ENCODE measurements around the gene SLC11A2. TPM values are rescaled to one million over a fixed set of nuclear protein-coding genes. Genes with fewer than 3 reads are reported as not detected.
"Not testable (repeated sequence)": the region's sequence is repeated elsewhere in the genome, so short reads cannot be mapped to it uniquely, and the experiment has no call there.

Gene SLC11A2
- polyA plus RNA-seq, 4 donors: 43.7 to 58.6 (median 53.0) TPM

DNA sequence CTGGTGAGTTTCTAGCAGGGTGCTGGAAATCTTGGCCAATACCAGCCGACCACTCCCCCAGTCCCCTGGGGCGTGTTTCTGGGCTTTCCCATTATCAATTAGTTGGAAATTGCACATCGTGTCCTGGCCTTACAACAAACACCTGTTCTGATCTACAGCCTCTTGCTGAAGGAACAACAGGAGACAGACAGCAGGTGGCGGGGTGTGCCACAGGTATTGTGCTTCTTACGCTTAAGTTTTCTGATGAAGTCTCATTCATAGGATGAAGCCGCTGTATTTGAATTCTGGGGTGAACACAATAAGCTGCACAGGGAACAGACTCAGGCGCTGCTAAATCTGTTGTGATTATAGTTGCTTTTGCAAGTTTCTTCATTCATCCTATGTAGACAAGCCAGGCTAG lies 73.1 kb downstream of the SLC11A2 start:
- DNase-seq (ENCODE audit: low read depth in 4 of 4, low spot score in 3 of 4): no peak

DNA sequence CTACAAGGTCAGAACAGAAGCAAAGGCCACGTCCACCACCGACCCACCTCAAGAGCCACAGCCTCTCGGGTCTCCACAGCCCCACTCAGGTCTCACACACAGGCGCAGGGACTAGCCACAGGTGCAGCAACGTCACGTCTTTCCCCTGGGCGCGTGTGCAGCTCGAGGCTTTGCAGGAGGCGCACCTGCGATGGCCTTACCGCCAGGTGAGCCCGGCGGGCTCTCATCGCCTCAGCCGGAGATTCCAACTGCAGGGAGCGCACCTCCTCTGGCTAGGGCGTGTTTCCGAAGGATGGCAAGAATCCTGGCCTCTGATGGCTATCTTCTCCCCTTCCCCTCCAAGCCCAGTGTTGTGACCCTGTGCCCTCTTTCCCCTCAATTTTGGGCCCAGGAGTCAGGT lies 73.7 kb downstream of the SLC11A2 start, which contains the start of gene HIGD1C:
Gene HIGD1C, plus strand, starts transcription at position 35 of the 400 bp plus-strand sequence. CDS start 1,455 bp downstream, outside the sequence.
- no peak for DNase-seq (ENCODE audit: low read depth in 4 of 4, low spot score in 3 of 4)

DNA sequence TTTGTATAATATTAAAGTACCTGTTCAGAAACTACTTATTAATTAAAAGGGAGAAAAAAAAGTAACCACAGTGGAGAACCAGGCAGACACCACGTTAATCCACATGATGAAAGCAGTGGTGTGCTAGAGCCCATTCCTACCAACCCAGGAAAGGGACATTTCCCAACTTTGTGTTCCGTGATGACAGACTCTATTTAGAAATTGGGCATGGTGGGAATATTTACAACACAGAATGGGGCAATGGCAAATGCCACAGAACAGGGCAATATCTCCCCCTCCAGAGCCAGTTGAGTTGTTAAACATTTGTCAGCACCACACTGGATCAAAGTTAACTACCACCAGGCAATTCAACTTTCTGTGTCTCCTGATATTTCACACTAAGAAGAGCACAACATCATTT lies 75.1 kb downstream of the SLC11A2 start:
- no peak for DNase-seq (ENCODE audit: low read depth in 4 of 4, low spot score in 3 of 4)

DNA sequence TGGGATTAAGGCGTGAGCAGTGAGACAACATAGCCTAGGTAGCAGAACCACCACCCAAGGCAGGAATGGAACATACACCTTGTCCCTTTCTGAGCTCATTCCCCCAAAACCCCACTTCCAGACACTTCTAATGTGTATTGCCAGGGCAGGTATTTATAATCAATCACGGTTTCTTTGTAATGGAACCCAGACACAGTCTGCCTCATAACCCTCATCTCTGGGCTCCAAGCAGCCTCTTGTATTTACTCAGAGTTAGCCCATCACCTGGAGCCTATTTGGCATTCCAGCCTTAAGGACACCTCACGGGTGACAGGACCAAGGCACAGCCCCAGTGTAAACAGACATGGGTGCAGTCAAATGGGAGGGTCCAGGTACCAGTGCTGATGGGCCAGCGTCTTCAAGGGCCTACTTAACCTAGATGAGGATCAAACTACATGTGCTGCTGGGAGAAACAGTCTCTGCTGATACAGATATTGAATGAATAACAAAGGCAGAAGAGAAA lies 76.3 kb downstream of the SLC11A2 start:
- no peak for DNase-seq (ENCODE audit: low read depth in 4 of 4, low spot score in 3 of 4)

DNA sequence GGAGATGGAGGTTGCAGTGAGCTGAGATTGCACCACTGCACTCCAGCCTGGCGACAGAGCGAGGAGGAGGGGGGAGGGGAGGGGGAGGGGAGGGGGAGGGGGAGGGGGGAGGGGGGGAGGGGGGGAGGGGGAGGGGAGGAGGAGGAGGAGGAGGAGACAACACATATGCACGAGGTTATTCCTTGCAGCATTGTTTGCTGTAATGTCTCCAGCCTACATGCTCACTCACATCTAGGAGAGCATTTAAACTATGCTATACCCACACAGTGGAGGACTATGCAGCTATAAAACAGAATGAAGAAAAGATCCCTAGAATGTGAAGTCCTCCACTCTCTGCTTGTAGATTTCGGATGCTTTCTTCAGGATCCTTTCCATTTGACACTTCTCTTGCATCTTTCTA lies 77.4 kb downstream of the SLC11A2 start:
- no peak for DNase-seq (ENCODE audit: low read depth in 4 of 4, low spot score in 3 of 4)

DNA sequence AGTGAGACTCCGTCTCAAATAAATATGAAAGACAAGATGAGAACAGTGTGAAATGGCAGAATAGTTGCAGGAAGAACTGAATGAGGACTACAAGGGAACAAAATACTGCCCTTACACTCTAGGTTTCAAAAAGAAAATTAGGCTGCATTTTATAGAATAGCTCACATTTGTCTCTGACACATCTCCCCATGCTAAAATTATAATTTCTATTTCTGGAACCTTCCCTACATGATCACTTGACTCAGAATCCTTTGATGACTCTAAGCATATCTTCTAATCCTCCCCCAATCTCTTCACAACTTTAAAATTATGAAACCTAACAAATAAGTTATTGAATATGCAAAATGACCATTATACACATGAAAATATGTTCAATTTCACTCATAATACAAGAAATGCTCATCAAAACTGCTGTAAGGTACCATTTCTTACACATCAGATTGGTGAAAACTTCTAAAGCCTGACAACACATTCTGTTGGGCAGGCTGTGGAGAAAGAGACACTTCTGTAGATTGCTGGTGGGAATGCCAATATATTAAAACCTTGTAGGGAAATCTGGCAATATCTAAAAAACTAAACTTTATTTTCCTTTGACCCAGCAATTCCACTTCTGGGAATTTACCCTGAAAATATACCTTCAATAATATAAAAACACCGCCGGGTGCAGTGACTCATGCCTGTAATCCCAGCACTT lies 78.1 kb downstream of the SLC11A2 start:
- no peak for DNase-seq (ENCODE audit: low read depth in 4 of 4, low spot score in 3 of 4)

DNA sequence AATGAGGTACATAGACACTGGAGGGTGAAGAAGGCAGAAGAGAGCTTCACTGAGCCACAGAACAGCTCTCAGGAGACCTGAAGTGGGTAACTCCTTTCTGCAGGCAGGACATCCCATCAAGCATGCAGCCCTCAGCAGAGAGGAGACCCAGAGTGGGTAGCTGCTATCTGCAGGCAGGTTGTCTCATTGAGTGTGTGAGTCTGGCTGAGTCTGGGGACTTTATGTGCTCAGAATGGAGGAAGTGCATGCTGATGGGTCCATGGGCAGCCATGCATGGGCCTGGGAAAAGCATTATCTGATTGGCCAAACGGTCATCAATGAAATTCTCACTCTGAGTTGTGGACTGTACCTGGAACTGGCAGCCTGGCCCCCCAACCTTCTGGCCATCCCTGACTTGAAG lies 88.5 kb downstream of the SLC11A2 start:
- DNase-seq (ENCODE audit: low read depth in 4 of 4, low spot score in 3 of 4): no peak

DNA sequence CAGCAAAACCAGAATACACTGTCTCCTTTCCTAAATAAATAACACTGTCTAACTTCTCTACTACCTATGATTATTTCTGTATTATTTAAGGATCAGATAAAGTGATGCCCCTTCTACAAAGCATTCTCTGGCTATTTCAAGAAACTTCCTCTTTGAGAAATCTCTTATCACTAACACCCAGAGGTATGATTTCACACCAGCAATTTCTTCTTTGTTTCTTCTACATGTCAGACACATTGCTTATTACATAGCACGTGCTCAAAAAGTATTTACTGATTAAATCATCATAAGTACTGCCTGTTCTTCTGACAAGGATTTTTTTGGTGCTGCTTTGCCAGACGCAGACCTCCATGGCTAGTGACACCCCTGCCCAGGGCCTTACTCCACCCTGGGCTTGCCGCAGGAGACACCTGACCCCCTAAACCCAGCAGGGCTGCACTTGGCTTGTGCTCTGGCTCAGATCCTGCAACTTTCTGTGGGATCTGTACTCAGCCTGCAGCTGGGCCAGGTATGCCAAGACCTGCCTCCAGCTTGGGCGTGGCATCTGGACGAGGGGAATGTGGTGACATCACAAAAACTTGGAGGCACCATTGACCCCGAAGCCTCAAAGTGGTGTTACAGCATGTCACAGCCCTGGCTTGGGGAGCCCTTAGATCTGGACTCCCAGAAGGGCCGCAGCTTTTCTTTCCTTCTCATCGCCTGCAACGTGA lies 89.2 kb downstream of the SLC11A2 start:
- DNase-seq (ENCODE audit: low read depth in 4 of 4, low spot score in 3 of 4): no peak

DNA sequence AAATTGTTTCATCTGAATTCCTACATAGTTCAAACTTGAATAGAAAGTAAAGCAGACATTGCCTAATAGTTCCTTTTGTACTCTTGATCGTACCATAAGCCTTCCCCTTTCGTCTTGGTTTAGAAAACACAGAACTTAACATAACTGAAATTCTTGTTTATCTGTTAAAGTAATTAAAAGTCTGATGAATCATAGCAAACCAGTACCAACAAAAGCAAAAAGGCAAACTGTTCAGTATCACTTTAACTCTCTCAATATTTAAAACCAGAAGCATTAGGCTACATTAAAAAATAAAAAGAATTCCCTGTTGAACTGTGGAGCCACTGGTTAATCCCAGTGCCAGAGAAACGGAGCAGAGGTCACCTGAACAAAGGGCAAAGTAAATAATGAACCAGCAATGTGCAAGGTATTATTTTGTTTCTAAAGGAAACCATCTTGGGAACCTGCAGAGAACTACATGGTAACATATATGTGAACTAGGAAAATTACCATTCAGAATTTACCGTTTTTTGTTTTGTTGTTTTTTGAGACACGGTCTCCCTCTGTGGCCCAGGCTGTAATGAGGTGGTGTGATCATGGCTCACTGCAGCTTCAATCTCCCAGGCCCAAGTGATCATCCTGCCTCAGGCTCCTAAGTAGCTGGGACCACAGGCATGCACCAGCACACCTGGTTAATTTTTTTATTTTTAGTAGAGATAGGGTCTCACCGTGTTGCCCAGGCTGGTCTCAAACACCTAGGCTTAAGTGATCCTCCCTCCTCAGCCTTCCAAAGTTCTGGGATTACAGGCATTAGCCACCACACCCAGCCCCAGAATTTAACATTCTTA lies 91.0 kb downstream of the SLC11A2 start:
- no peak for DNase-seq (ENCODE audit: low read depth in 4 of 4, low spot score in 3 of 4)

DNA sequence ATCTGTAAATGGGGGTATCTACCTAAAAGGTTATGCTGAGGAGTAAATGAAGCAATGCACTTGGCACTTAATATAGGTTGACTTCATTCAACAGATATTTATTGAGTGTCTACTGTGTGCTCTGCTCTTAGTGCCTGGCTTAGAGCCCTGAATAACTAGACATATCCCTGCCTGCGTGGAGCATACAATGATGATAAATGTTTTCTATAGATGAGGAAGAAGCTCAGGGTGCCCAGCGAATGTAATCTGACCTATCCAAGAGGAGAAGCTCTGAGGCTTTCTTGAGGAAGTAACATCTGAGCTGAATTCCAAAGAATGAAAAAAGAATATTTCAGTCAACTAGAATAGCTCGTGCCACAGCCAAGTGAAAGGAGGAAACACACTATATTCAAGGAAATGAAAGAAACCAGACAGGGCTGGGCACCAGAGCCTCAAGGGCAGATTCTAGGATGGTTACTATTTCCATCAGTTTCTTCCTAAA lies 91.8 kb downstream of the SLC11A2 start:
- no peak for DNase-seq (ENCODE audit: low read depth in 4 of 4, low spot score in 3 of 4)

DNA sequence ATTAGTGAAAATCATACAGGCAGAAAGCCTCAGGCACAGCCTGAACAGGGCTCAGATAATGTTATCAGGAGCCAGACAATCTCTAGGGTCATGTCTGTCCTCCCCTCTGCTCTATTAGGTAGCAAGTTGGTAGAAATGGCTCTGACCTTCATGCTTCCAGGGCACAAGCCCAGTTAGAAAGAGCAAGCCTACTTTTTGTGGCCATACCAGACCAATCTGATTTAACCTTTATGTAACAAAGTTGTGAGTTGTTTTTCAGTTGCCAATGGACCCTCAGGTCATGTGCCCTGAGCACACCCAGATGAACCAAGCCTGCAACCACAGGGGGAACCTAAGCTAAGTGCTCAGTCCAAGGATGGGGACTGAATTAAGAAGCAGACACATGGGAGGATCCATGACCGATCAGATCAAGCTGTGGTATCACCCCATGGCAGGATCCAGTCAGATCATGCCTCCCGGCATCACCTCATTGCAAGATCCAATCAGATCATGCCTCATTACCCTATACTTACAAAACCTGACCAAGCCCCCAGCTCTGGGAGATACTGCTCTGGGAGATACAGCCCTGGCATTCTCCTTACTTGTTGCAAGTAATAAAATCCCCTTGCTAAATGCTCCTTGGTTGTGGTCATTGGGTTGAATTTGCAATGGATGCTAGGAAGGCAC lies 92.6 kb downstream of the SLC11A2 start:
- DNase-seq (ENCODE audit: low read depth in 4 of 4, low spot score in 3 of 4): no peak

DNA sequence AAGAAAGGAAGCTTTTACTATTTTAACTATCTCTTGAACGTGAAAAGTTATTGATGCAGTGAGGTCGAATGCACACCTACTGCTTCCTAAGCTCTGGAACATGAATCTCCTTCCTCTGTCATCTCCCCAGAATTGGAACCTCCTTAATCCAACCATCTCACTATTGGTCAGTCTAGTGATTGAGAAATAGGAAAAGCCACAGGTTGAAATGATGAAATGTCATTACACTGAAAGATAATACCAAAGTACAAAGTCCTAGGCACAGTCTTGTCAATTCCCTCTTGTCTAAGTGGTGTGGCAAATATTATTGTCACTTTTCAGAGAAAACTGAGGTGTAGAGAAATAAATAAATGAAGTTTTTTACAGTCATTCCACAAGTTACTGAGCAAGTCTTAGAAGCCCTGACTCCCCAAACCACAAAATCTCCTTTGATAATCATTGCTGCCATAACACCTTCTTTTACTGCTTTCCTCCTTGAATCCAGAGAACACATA lies 93.3 kb downstream of the SLC11A2 start:
- no peak for DNase-seq (ENCODE audit: low read depth in 4 of 4, low spot score in 3 of 4)

DNA sequence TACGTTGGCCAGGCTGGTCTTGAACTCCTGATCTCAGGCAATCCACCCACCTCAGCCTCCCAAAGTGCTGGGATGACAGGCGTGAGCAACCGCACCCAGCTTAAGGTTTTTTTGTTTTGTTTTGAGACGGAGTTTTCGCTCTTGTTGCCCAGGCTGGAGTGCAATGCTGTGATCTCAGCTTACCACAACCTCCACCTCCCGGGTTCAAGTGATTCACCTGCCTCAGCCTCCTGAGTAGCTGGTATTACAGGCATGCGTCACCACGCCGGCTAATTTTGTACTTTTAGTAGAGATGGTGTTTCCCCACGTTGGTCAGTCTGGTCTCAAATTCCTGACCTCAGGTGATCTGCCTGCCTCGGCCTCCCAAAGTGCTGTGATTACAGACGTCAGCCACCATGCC lies 95.7 kb downstream of the SLC11A2 start:
- DNase-seq (ENCODE audit: low read depth in 4 of 4, low spot score in 3 of 4): not testable (repeated sequence)

DNA sequence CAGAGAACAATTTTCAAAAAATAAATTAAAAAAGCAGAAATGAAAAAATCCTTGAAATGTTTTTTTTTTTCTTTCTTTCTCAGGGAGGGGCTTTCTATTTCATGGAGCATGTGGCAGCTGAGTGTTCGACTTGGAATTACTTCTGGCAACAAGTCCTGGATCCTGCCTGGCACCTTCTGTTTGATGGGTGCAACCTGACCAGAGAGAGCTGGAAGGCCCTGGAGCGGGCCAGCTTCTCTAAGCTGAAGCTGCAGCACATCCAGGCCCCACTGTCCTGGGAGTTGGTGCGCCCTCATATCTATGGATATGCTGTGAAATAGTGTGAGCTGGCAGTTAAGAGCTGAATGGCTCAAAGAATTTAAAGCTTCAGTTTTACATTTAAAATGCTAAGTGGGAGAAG lies 96.4 kb downstream of the SLC11A2 start:
- DNase-seq (ENCODE audit: low read depth in 4 of 4, low spot score in 3 of 4): no peak

Other genes with a start within 250 kb of the SLC11A2 start
- under 1 TPM in 3 of 4 donors, not detected in 1; 0.04 to 0.08 (median 0.06) TPM for gene TMPRSS12, start 183.5 kb downstream of the SLC11A2 start, polyA plus RNA-seq (ENCODE audit: insufficient read length in 4 of 4)
- gene HIGD1C, start 73.8 kb downstream of the SLC11A2 start, polyA plus RNA-seq (ENCODE audit: insufficient read length in 4 of 4): under 1 TPM in 1 of 4 donors, not detected in 3; 0.27 TPM
- gene LETMD1, start 21.9 kb upstream of the SLC11A2 start, polyA plus RNA-seq (ENCODE audit: insufficient read length in 4 of 4): 10 to 100 TPM; 85.2 to 97.8 (median 97.1) TPM
- 10 to 100 TPM; 35.9 to 39.5 (median 38.5) TPM for gene CSRNP2, start 57.2 kb upstream of the SLC11A2 start, polyA plus RNA-seq (ENCODE audit: insufficient read length in 4 of 4)
- gene TFCP2, start 146.8 kb upstream of the SLC11A2 start, polyA plus RNA-seq (ENCODE audit: insufficient read length in 4 of 4): 10 to 100 TPM; 51.9 to 65.2 (median 62.0) TPM
- gene POU6F1, start 191.7 kb upstream of the SLC11A2 start, polyA plus RNA-seq (ENCODE audit: insufficient read length in 4 of 4): 10 to 100 TPM in 1 of 4 donors, 1 to 10 TPM in 3; 7.8 to 11.1 (median 9.1) TPM
- gene DAZAP2, start 212.4 kb upstream of the SLC11A2 start, polyA plus RNA-seq (ENCODE audit: insufficient read length in 4 of 4): 100 to 1,000 TPM; 284 to 334 (median 311) TPM
- gene SMAGP, start 244.0 kb upstream of the SLC11A2 start, polyA plus RNA-seq (ENCODE audit: insufficient read length in 4 of 4): 10 to 100 TPM; 19.9 to 26.1 (median 22.0) TPM